Measurements from ENCODE around the gene PHKB.

Gene PHKB

GRCh38 chr16:47734081-47734857 is 273.1 kb downstream of the PHKB start:
- FAIRE-seq (no peak), DNase-seq (ENCODE audit: insufficient read length, low spot score) (no peak)
- TF ChIP-seq, protein P1, sequence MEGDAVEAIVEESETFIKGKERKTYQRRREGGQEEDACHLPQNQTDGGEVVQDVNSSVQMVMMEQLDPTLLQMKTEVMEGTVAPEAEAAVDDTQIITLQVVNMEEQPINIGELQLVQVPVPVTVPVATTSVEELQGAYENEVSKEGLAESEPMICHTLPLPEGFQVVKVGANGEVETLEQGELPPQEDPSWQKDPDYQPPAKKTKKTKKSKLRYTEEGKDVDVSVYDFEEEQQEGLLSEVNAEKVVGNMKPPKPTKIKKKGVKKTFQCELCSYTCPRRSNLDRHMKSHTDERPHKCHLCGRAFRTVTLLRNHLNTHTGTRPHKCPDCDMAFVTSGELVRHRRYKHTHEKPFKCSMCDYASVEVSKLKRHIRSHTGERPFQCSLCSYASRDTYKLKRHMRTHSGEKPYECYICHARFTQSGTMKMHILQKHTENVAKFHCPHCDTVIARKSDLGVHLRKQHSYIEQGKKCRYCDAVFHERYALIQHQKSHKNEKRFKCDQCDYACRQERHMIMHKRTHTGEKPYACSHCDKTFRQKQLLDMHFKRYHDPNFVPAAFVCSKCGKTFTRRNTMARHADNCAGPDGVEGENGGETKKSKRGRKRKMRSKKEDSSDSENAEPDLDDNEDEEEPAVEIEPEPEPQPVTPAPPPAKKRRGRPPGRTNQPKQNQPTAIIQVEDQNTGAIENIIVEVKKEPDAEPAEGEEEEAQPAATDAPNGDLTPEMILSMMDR (IDR thresholded peaks at IDR 0.05; ENCODE audit: insufficient read depth, missing control alignments), result no peak

DNA sequence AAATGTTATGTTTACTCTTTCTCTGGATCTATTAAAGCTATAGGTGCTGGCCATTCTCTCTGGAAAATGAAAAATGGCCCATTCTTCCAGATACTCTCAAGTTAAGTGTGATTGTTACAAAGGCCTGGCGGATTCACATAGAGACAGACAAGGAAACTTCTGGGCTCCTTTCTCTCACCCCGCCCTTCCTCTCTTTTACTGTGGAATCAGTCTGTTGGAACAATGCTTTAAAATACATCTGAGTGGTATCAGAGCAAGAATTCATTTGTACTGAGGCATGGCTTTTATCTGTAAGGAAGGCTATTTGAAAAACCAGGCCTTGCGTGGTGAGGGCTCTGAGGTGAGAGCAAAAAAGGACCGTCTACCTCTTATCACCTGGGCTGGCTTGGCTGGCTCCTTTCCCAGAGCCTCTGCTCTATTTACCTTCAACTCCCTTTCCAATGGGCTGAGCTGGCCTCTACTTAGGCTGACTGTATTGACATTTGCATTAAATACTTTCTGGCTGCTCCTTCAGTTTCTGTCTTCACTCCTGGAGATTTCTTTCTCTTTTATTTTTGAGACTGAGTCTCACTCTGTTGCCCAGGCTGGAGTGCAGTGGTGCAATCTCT is 274.0 kb downstream of the PHKB start:
- FAIRE-seq, result no peak
- DNase-seq (ENCODE audit: insufficient read length, low spot score), result no peak
- TF ChIP-seq, protein P1 (IDR thresholded peaks at IDR 0.05; ENCODE audit: insufficient read depth, missing control alignments), result no peak

DNA sequence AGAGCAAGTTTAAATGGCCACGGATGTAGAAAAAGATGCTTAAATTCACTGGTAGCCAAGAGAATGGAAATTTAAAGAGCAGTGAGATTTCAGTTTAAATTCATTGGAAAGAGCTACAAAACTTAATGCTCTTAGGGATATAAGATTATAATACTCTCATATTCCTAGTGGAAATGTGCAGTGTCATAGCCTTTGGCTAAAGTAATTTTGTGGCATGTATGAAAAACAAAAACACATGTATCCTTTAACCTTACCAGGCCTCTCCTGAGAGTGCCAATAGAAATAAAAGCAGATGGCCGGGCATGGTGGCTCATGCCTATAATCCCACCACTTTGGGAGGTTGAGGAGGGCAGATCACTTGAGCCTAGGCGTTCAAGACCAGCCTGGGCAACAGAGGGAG is 289.2 kb downstream of the PHKB start:
- no peak for DNase-seq (ENCODE audit: insufficient read length, low spot score)
- TF ChIP-seq, protein P1 (IDR thresholded peaks at IDR 0.05; ENCODE audit: insufficient read depth, missing control alignments), result no peak
- no peak for FAIRE-seq

Data from D721Med (cell line).